Choroid plexus epithelial cell (primary cell): ENCODE measurements around the gene PNPLA7.

ENCODE experiments used
- DNase-seq: peaks from one replicate; pipeline ENCODE4 v3.0.0-alpha.2; 2010; ENCODE audit warnings: low read depth
- H3K4me3 ChIP-seq: 2 replicates; pipeline ENCODE4 v1.5.1; 2011; ENCODE audit warnings: low read depth, mild to moderate bottlenecking, control low read depth, low read length, moderate library complexity
- TF ChIP-seq, protein P1 (sequence below): conservative IDR thresholded peaks from 2 replicates; pipeline ENCODE4 v1.5.1; 2011; ENCODE audit warnings: low read depth, mild to moderate bottlenecking, control low read depth, inconsistent platforms, low read length, moderate library complexity

The PNPLA7 gene

DNA sequence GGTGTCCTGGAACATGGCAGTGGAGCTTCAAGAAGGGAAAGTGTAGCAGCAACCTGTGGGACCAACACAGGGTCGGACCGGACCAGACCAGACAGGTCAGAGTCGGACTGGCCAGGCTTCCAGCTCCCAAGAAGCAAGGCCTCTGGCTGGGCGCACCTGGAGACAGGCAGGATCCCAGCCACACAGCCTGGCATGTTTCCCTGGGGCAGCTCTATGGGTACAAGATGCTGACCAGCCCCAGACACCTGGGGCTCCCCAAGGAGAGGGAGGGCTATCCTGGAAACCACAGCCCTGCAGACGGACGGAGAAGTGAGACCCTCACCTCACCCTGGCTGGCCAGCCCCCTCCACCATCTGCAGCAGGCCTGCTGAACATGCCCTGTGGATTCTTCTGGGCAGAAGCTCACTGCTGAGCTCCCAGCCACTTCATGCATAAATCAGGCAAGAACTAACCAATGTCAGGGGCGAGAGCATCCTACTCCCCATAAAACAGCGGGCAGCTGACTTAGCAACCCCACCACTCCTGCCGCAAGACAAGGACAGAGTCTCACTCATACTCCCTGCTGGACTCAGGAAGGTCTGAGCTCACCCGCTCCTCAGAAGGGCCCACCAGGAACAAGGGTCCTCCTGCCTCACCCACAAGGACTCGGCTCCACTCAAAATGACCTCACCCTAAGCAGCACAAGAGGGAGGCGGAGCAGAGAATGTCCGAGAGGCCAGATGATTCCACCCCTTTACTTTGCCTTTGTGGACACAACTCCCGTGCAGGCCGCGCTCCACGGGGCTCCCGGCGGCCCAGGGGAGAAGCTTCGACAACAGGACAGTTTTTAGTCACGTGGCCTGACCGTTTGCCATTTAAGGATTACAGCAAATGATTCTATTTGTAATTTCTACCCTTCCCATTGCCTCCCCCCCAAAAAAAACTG, 31.4 kb upstream of the PNPLA7 start:
- TF ChIP-seq, protein P1, sequence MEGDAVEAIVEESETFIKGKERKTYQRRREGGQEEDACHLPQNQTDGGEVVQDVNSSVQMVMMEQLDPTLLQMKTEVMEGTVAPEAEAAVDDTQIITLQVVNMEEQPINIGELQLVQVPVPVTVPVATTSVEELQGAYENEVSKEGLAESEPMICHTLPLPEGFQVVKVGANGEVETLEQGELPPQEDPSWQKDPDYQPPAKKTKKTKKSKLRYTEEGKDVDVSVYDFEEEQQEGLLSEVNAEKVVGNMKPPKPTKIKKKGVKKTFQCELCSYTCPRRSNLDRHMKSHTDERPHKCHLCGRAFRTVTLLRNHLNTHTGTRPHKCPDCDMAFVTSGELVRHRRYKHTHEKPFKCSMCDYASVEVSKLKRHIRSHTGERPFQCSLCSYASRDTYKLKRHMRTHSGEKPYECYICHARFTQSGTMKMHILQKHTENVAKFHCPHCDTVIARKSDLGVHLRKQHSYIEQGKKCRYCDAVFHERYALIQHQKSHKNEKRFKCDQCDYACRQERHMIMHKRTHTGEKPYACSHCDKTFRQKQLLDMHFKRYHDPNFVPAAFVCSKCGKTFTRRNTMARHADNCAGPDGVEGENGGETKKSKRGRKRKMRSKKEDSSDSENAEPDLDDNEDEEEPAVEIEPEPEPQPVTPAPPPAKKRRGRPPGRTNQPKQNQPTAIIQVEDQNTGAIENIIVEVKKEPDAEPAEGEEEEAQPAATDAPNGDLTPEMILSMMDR: no peak
- no peak for DNase-seq

DNA sequence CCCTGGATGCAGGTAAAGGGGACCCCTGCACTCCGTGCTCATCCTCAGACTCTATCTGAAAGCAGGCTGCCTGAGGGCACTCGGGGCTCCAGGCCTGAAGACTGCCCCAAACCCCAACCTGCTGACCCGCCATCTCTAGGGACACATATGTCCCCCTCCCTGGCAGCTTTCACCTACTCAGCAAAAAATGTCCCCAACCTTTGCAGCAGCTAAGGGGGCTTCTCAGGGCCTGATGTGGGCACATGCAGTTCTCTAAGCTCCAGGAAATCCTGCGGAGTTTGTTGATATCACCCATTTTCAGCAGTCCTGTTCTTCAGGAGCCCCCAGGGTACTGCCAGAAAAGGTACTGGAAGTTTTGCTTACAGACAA, 30.7 kb upstream of the PNPLA7 start:
- no peak overlapping the region for H3K4me3 ChIP-seq
- no peak for DNase-seq
- TF ChIP-seq, protein P1: no peak

More for the DNA sequence above, 31.4 kb upstream of the PNPLA7 start:
- H3K4me3 ChIP-seq: no peak overlapping the region

DNA sequence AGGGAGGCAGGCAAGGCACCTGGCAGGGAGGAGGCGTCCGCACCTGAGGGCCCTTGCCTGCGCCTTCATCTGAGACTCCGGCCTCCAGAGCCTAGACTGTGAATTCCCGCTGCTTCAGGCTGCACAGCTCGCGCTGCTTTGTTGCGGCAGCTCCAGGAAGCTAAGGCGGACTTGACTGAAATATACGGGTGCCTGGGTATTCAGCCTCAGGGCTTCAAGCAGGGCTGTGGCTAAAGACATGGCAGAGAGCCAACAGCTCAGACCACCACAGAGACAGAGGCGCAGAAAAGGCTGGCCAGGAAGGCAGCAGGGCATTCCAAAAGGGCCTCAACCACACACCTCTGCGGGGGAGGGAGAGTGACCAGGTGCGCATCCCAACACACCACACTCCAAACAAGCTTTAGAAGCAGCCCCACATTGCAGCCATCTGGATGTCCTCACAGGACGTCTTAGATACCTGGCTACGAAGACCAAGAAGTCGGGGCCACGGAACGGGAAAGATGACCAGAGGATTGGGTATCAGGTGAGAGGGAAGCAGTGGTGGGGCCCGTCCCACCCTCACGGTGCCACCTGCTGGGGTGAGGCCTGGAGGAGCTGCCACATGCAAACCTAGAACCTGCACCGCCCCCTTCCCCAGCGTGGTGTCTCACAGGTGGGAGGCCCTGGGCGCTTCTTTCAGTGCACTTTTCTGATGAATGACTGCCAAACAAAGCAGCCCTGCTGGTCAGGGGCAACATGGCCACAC, 30.2 kb upstream of the PNPLA7 start:
- TF ChIP-seq, protein P1: no peak
- no peak overlapping the region for H3K4me3 ChIP-seq
- DNase-seq: no peak

DNA sequence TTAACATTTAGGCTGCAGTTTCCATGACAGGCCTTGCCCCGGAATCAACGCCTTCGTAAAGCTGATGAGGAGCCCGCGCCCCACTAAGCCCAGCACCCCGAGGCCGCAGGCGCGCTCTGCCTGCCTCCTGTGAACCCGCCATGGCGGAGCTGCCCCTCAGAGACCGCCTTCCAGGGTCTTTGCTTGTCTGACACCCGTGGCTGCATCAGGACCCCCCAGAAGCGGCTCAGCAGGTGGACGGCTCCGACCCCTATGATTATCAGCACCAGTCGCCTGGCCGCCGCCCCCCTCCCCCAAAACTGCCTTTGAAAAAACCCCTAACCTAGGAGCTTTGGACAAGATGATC, 29.0 kb upstream of the PNPLA7 start:
- DNase-seq: no peak
- TF ChIP-seq, protein P1: no peak
- H3K4me3 ChIP-seq: peak overlapping the region; percentile 93

DNA sequence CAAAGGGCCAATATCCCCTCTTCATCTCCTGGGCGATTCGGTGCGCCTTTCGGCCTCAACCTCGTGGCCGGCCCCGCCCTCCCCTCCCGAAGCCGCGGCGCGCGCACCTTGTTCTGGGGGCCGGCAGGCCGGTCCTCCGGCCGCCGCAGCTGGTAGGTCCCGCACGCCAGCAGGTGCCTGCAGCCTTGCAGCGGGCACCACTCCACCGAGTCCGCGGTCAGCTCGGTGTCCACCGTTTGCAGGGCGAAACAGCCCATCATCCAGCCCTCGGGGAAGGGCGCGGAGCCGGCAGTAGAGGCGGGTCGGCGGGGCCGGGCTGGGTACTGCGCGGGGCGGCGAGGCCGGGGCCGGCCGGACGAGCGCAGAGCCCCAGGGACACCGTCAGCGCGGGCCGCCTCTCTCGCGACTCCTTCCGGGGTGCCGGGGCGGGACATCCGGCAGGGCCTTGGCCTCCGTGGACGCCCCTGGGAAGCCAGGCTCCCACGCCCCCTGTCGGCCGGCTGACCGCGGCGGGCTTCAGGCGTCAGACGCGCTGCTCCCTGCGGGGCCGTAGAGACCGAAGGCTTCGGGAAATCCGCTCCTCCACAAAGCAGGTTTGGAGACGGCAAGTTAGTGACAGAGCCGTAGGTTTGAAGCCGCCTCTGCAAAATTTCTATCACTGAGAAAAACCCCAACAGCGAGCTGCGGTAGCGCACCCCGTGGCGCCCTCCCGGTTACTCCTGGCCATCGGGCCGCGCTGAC, 28.5 kb upstream of the PNPLA7 start, which contains the start of gene DPH7:
TSS of gene DPH7 (minus strand) at position 408 of the 741 bp plus-strand sequence. CDS start at position 260, 148 bp downstream.
- peak within 1 kb of the TSS; percentile 93 for H3K4me3 ChIP-seq
- DNase-seq: peak; percentile 93
- TF ChIP-seq, protein P1: peak; percentile 73

DNA sequence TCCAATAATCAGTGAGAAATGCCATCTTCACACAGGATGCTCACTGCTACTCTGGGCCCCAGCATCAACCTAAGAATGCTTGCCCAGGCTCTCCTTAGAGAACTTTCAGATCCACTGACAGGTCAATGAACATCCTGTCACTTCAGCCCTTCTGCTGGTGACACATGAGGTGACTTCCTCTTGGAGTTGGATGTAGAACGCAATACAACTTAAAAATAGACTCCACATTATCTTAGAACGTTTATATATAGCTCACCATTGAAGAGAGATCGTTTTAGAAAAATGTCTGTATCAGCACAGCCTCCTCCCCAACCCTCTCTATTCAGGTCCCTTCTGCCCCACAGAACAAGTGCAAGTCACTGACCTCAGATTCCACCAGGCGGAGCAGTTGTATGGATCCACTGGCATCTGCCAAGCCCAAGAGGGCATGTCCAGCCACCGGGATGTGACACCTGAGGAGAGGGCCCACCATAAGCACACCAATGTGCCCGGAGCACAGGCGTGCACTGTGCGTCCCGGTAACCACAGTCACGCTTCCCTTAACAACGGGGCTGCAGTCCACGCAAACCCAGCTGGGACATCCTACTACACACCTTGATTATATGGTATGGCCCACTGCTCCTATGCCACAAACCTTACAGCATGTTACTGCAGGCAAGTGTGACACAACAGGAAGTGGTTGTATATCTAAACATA, 25.7 kb upstream of the PNPLA7 start:
- no peak for DNase-seq
- TF ChIP-seq, protein P1: no peak
- no peak overlapping the region for H3K4me3 ChIP-seq
